SK-N-SH (cell line): Measurements from ENCODE around the gene CPXM1. TPM values are rescaled to one million over a fixed set of nuclear protein-coding genes. Genes with fewer than 3 reads are reported as not detected.

Experiments
- CTCF ChIA-PET: fragments of 300-600, 350-600 bp; formaldehyde crosslinking; extraction: SDS; loops from one replicate; lab custom pipeline; 2021; lab: Yijun Ruan, JAX
- POLR2A ChIA-PET: fragments of 350-600 bp; sonication (Branson Sonifier 250); formaldehyde crosslinking; extraction: SDS; loops from one replicate; lab custom pipeline; 2020; ENCODE audit warnings: antibody characterized with exemption, inconsistent platforms; lab: Yijun Ruan, JAX
- DNase-seq: peaks from one replicate; pipeline ENCODE4 v3.0.0; 2012
- H2AFZ ChIP-seq: fragments of 200-600 bp; sonication (generic); 2 replicates; pipeline ENCODE4 v1.8.1; 2016; ENCODE audit warnings: antibody characterized with exemption, mild to moderate bottlenecking, low read depth
- H3F3A ChIP-seq: fragments of 200-600 bp; sonication (generic); replicated peaks from 2 replicates; pipeline ENCODE3; 2016; ENCODE audit warnings: antibody characterized with exemption, mild to moderate bottlenecking; ENCODE audit not compliant: insufficient read depth
- H3K27ac ChIP-seq, 2 experiments: fragments of 200-500 bp in 1 of 2; fragments of 200-600 bp in 1 of 2; sonication (Bioruptor generic) in 1 of 2; sonication (generic), shearing (Covaris generic) in 1 of 2; 2 replicates each; pipeline versions ENCODE4 v1.5.1 to v1.6.1; 2014 to 2016; ENCODE audit warnings: low read depth in 2 of 2, inconsistent platforms in 1 of 2, low read length in 1 of 2, mild to moderate bottlenecking in 1 of 2, mixed read lengths in 1 of 2
- H3K27me3 ChIP-seq: fragments of 200-600 bp; sonication (generic), shearing (Covaris generic); 2 replicates; pipeline ENCODE4 v1.6.1; 2016; ENCODE audit warnings: mixed run types; ENCODE audit not compliant: insufficient read depth
- H3K36me3 ChIP-seq, 2 experiments: fragments of 200-500 bp in 1 of 2; fragments of 200-600 bp in 1 of 2; sonication (Bioruptor generic) in 1 of 2; sonication (generic) in 1 of 2; replicated peaks in 1 of 2; 2 replicates each; pipeline versions ENCODE3 to v1.5.1; 2014 to 2016; ENCODE audit warnings: low read length in 1 of 2, mild to moderate bottlenecking in 1 of 2; ENCODE audit not compliant: insufficient read depth in 2 of 2, control insufficient read depth in 1 of 2
- H3K4me1 ChIP-seq, 2 experiments: fragments of 200-500 bp in 1 of 2; fragments of 200-600 bp in 1 of 2; sonication (Bioruptor generic) in 1 of 2; sonication (generic), shearing (Covaris generic) in 1 of 2; 2 replicates each; pipeline versions ENCODE4 v1.5.1 to v1.6.1; 2014 to 2016; ENCODE audit warnings: low read depth in 1 of 2, low read length in 1 of 2, mixed run types in 1 of 2; ENCODE audit not compliant: insufficient read depth in 2 of 2, control insufficient read depth in 1 of 2
- H3K4me2 ChIP-seq: fragments of 200-600 bp; sonication (generic), shearing (Covaris generic); 2 replicates; pipeline ENCODE4 v1.6.1; 2017; ENCODE audit warnings: mixed run types
- H3K4me3 ChIP-seq, 2 experiments: fragments of 200-500 bp in 1 of 2; fragments of 200-600 bp in 1 of 2; sonication (Bioruptor generic) in 1 of 2; sonication (generic), shearing (Covaris generic) in 1 of 2; 2 replicates each; pipeline versions ENCODE4 v1.5.1 to v1.8.1; 2014 to 2016; ENCODE audit warnings: low read depth in 2 of 2, inconsistent platforms in 1 of 2, low read length in 1 of 2, mild to moderate bottlenecking in 1 of 2, mixed read lengths in 1 of 2, moderate library complexity in 1 of 2
- H3K79me2 ChIP-seq: fragments of 200-600 bp; sonication (generic); 2 replicates; pipeline ENCODE4 v1.8.1; 2017; ENCODE audit warnings: mild to moderate bottlenecking; ENCODE audit not compliant: insufficient read depth
- H3K9ac ChIP-seq: fragments of 200-600 bp; sonication (generic); 2 replicates; pipeline ENCODE4 v1.6.1; 2017; ENCODE audit warnings: mixed run types
- H3K9me2 ChIP-seq: fragments of 200-600 bp; sonication (generic); 2 replicates; pipeline ENCODE4 v1.6.1; 2017; ENCODE audit warnings: mixed run types
- H3K9me3 ChIP-seq: fragments of 200-600 bp; sonication (generic); 2 replicates; pipeline ENCODE4 v1.6.1; 2017; ENCODE audit warnings: mixed run types, mild to moderate bottlenecking, moderate library complexity
- H4K20me1 ChIP-seq: fragments of 200-600 bp; sonication (generic); 2 replicates; pipeline ENCODE4 v1.6.1; 2017; ENCODE audit warnings: mild to moderate bottlenecking, mixed run types; ENCODE audit not compliant: insufficient read depth
- CHD2 ChIP-seq: fragments of 150-350 bp; IDR thresholded peaks from 2 replicates; pipeline ENCODE4 v1.6.1; 2018; ENCODE audit warnings: low read length; ENCODE audit not compliant: partially characterized antibody
- ELF1 ChIP-seq: IDR thresholded peaks from 2 replicates; pipeline ENCODE4 v1.4.0; 2012
- FOXM1 ChIP-seq: IDR thresholded peaks from 2 replicates; pipeline ENCODE4 v1.4.0; 2012; ENCODE audit warnings: low read depth, mild to moderate bottlenecking
- JUND ChIP-seq: IDR thresholded peaks from 2 replicates; pipeline ENCODE4 v1.4.0; 2012
- MEF2A ChIP-seq: IDR thresholded peaks from 2 replicates; pipeline ENCODE4 v1.4.0; 2012; ENCODE audit warnings: low read depth, borderline replicate concordance
- NFIC ChIP-seq: IDR thresholded peaks from 2 replicates; pipeline ENCODE4 v1.4.0; 2012; ENCODE audit warnings: borderline replicate concordance
- NRF1 ChIP-seq: IDR thresholded peaks from 2 replicates; pipeline ENCODE4 v1.6.1; 2012; ENCODE audit warnings: low read depth, mild to moderate bottlenecking, low read length
- PBX3 ChIP-seq: IDR thresholded peaks from 2 replicates; pipeline ENCODE4; 2012
- POLR2AphosphoS5 ChIP-seq: IDR thresholded peaks from 2 replicates; pipeline ENCODE4 v1.6.1; 2012; ENCODE audit warnings: low read depth, low read length
- RXRA ChIP-seq: IDR thresholded peaks from 2 replicates; pipeline ENCODE4 v1.4.0; 2012; ENCODE audit warnings: low read depth, mild to moderate bottlenecking, borderline replicate concordance
- SMC3 ChIP-seq: IDR thresholded peaks from 2 replicates; pipeline ENCODE4 v1.6.1; 2012; ENCODE audit warnings: low read depth, low read length, improper control_type of control experiment
- WGBS: methylation state at CpG from one replicate; pipeline ENCODE4 v1.1.6; 2017; ENCODE audit warnings: low lambda C conversion rate; 5-methylcytosine and 5-hydroxymethylcytosine counted together
- polyA plus RNA-seq, 3 experiments: library from polyadenylated mRNA; depleted of rRNA; stranded (reverse); fragments of >200 nt; gene quantifications; 2 replicates each; pipeline ENCODE4 v1.2.3, GENCODE V29; 2012
- TF ChIP-seq, protein P1 (sequence below): fragments of 150-350 bp; IDR thresholded peaks from 2 replicates; pipeline ENCODE4 v1.6.1; 2017; ENCODE audit warnings: antibody characterized with exemption, low read length, low read depth, borderline replicate concordance
- TF ChIP-seq, protein P2 (sequence below): IDR thresholded peaks from 2 replicates; pipeline ENCODE4 v1.4.0; 2012; ENCODE audit warnings: low read depth, borderline replicate concordance
- TF ChIP-seq, protein P3 (sequence below): IDR thresholded peaks from 2 replicates; pipeline ENCODE4 v1.4.0; 2012; ENCODE audit warnings: low read depth, borderline replicate concordance

CPXM1 gene
- polyA plus RNA-seq, 1 of the 3 experiments (the other 2 are of a cell fraction) = 99.9 TPM

GRCh38 chr20:2757969-2758368 lies 42.5 kb downstream of the CPXM1 start:
- Histone ChIP-seq H3K4me2 (no peak overlapping the region), H3K9me3 (no peaks in the 10 kb centered on the region), H3K79me2 (no peaks in the 10 kb centered on the region), H3K4me3 (no peak overlapping the region), H4K20me1 (no peaks in the 10 kb centered on the region), H3F3A (no peaks in the 10 kb centered on the region), H3K4me1 (no peaks in the 10 kb centered on the region), H3K27ac (no peak overlapping the region), H2AFZ (no peak overlapping the region), H3K9me2 (no peaks in the 10 kb centered on the region), H3K36me3 (no peaks in the 10 kb centered on the region), H3K27me3 (no peaks in the 10 kb centered on the region), H3K9ac (no peak overlapping the region)
- WGBS = 90% methylated on average over 5 of the region's 5 CpGs
- POLR2A ChIA-PET = no interaction called here
- DNase-seq = no peak
- CTCF ChIA-PET = interaction anchor here (1.1 to 1.2 kb wide), 2 partner anchors 14 to 94 kb away, joined by 3 to 4 read pairs; no protein-coding TSS in a partner anchor
- no peak for TF ChIP-seq CHD2
- no peak for TF ChIP-seq RXRA
- TF ChIP-seq NRF1 = no peak
- no peak for TF ChIP-seq ELF1
- TF ChIP-seq SMC3 = no peak
- TF ChIP-seq JUND = no peak

DNA sequence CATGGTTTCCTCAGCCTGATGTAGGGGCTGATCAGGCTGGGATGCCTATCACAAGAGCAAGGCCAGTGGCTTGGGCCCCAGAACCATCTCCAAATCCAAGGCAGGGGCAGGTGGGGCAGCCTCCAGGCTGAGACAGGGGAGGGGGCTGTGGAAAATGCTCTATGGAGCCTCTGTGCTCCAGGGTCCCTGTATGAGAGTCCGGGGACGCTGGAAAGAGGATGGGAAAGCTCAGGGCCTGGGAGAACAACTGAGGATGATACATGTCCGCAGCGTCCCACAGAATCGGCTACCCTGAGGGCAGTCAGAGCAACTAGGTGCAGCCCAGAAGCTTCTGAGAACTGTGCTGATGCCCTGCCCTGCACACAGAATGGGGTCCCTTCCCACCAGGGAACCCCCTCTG lies 43.4 kb downstream of the CPXM1 start:
- 97% methylated on average over 5 of the region's 5 CpGs for WGBS
- H2AFZ ChIP-seq = no peak overlapping the region
- H4K20me1 ChIP-seq = no peaks in the 10 kb centered on the region
- TF ChIP-seq, protein P1, sequence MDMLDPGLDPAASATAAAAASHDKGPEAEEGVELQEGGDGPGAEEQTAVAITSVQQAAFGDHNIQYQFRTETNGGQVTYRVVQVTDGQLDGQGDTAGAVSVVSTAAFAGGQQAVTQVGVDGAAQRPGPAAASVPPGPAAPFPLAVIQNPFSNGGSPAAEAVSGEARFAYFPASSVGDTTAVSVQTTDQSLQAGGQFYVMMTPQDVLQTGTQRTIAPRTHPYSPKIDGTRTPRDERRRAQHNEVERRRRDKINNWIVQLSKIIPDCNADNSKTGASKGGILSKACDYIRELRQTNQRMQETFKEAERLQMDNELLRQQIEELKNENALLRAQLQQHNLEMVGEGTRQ = no peak
- no peak for TF ChIP-seq FOXM1
- no peak for TF ChIP-seq PBX3
- TF ChIP-seq, protein P2, sequence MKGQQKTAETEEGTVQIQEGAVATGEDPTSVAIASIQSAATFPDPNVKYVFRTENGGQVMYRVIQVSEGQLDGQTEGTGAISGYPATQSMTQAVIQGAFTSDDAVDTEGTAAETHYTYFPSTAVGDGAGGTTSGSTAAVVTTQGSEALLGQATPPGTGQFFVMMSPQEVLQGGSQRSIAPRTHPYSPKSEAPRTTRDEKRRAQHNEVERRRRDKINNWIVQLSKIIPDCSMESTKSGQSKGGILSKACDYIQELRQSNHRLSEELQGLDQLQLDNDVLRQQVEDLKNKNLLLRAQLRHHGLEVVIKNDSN = no peak
- no peak for TF ChIP-seq POLR2AphosphoS5
- TF ChIP-seq, protein P3, sequence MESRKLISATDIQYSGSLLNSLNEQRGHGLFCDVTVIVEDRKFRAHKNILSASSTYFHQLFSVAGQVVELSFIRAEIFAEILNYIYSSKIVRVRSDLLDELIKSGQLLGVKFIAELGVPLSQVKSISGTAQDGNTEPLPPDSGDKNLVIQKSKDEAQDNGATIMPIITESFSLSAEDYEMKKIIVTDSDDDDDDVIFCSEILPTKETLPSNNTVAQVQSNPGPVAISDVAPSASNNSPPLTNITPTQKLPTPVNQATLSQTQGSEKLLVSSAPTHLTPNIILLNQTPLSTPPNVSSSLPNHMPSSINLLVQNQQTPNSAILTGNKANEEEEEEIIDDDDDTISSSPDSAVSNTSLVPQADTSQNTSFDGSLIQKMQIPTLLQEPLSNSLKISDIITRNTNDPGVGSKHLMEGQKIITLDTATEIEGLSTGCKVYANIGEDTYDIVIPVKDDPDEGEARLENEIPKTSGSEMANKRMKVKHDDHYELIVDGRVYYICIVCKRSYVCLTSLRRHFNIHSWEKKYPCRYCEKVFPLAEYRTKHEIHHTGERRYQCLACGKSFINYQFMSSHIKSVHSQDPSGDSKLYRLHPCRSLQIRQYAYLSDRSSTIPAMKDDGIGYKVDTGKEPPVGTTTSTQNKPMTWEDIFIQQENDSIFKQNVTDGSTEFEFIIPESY = no peak
- TF ChIP-seq MEF2A = no peak
- no peak for TF ChIP-seq NFIC
- H3K4me1 ChIP-seq = no peaks in the 10 kb centered on the region
- H3K9me2 ChIP-seq = no peaks in the 10 kb centered on the region
- H3K4me3 ChIP-seq = no peak overlapping the region
- DNase-seq = no peak
- no peak overlapping the region for H3K4me2 ChIP-seq
- no peaks in the 10 kb centered on the region for H3K79me2 ChIP-seq
- no peaks in the 10 kb centered on the region for H3K36me3 ChIP-seq
- ChIA-PET POLR2A (no interaction called here), CTCF (interaction anchor here (0.8 to 1.7 kb wide), 4 partner anchors 13 to 93 kb away, joined by 3 to 9 read pairs (median 4); no protein-coding TSS in a partner anchor)
- H3K27ac ChIP-seq = no peak overlapping the region
- H3F3A ChIP-seq = no peaks in the 10 kb centered on the region
- no peaks in the 10 kb centered on the region for H3K27me3 ChIP-seq
- H3K9ac ChIP-seq = no peak overlapping the region
- H3K9me3 ChIP-seq = no peaks in the 10 kb centered on the region
